Measurements from ENCODE around the gene HLA-DQB1. TPM values are rescaled to one million over a fixed set of nuclear protein-coding genes. Genes with fewer than 3 reads are reported as not detected.

Gene HLA-DQB1
- total RNA-seq, 2 experiments from 2014 or later, result 21.5 to 21.7 TPM

GRCh38 chr6:32621372-32621771 lies 45.1 kb downstream of the HLA-DQB1 start:
- peaks cover 0 to 8% of the 10 kb centered on the region in 2 experiments for H3K9me3 ChIP-seq (ENCODE audit: control insufficient read depth in 1 of 2, insufficient read depth in 1 of 2, low read length in 2 of 2)
- ChIA-PET CTCF (interaction anchor here (2.2 kb wide), 1 partner anchor 71 kb away, joined by 14 read pairs; no protein-coding TSS in a partner anchor), POLR2A (interaction anchor here (0.8 to 1.0 kb wide), 2 partner anchors 11 to 351 kb away, joined by 3 read pairs; no protein-coding TSS in a partner anchor)
- TF ChIP-seq, protein P1, sequence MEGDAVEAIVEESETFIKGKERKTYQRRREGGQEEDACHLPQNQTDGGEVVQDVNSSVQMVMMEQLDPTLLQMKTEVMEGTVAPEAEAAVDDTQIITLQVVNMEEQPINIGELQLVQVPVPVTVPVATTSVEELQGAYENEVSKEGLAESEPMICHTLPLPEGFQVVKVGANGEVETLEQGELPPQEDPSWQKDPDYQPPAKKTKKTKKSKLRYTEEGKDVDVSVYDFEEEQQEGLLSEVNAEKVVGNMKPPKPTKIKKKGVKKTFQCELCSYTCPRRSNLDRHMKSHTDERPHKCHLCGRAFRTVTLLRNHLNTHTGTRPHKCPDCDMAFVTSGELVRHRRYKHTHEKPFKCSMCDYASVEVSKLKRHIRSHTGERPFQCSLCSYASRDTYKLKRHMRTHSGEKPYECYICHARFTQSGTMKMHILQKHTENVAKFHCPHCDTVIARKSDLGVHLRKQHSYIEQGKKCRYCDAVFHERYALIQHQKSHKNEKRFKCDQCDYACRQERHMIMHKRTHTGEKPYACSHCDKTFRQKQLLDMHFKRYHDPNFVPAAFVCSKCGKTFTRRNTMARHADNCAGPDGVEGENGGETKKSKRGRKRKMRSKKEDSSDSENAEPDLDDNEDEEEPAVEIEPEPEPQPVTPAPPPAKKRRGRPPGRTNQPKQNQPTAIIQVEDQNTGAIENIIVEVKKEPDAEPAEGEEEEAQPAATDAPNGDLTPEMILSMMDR (IDR thresholded peaks at IDR 0.05), result no peak
- H3K36me3 Mint-ChIP-seq (ENCODE audit: low read depth), result no peaks in the 10 kb centered on the region
- peaks cover 46% of the 10 kb centered on the region for H3K4me1 Mint-ChIP-seq (ENCODE audit: low read depth)
- H3K27ac Mint-ChIP-seq, result peak overlapping the region; percentile 91
- H3K27ac ChIP-seq (ENCODE audit: low read depth in 1 of 2, low read length in 2 of 2), result no peak overlapping the region
- no peaks in the 10 kb centered on the region for H3K27me3 ChIP-seq (ENCODE audit: control insufficient read depth in 1 of 2, insufficient read depth in 2 of 2, low read length in 2 of 2)
- no peak overlapping the region for H3K4me3 Mint-ChIP-seq
- intact Hi-C loops (cut with DNase I, micrococcal nuclease), result loop anchor here (5.0 kb wide), 2 partner anchors 204 to 246 kb away; no protein-coding TSS in a partner anchor
- H3K9me3 Mint-ChIP-seq, result no peaks in the 10 kb centered on the region
- H3K4me3 ChIP-seq (ENCODE audit: low read length), result no peak overlapping the region
- no peaks in the 10 kb centered on the region for H3K36me3 ChIP-seq (ENCODE audit: insufficient read depth, low read length)
- no peak for ATAC-seq (ENCODE audit: poor library complexity)
- no peaks in the 10 kb centered on the region for H3K27me3 Mint-ChIP-seq
- no peak for DNase-seq
- peaks cover 23% of the 10 kb centered on the region for H3K4me1 ChIP-seq (ENCODE audit: insufficient read depth, low read length)

DNA sequence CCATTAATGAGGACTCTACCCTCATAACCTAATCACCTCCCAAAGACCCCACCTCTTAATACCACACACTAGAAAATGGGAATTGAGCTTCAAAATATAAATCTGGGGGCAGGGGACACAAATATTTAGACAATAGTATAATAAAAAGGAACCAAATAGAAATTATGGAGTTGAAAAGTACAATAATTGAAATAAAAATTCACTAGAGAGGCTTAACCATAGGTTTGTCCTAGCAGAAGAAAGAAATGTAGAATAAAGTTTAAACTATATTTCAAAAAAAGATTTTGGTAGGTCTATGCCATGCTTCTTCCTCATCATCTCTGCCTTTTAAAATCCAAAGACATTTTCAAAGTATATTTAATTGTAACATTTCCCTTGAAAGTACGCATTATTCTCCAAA lies 48.7 kb downstream of the HLA-DQB1 start:
- ChIA-PET POLR2A (no interaction called here), CTCF (no interaction called here)
- H3K4me1 Mint-ChIP-seq (ENCODE audit: low read depth), result peaks cover 18% of the 10 kb centered on the region
- ATAC-seq (ENCODE audit: poor library complexity) (no peak), DNase-seq (no peak)
- H3K9me3 Mint-ChIP-seq, result no peaks in the 10 kb centered on the region
- Histone ChIP-seq H3K36me3 (ENCODE audit: insufficient read depth, low read length) (no peaks in the 10 kb centered on the region), H3K27me3 (ENCODE audit: control insufficient read depth in 1 of 2, insufficient read depth in 2 of 2, low read length in 2 of 2) (no peaks in the 10 kb centered on the region), H3K4me1 (ENCODE audit: insufficient read depth, low read length) (peaks cover 11% of the 10 kb centered on the region), H3K27ac (ENCODE audit: low read depth in 1 of 2, low read length in 2 of 2) (no peak overlapping the region), H3K9me3 (ENCODE audit: control insufficient read depth in 1 of 2, insufficient read depth in 1 of 2, low read length in 2 of 2) (peaks cover 0 to 8% of the 10 kb centered on the region in 2 experiments), H3K4me3 (ENCODE audit: low read length) (no peak overlapping the region)
- TF ChIP-seq, protein P1 (IDR thresholded peaks at IDR 0.05), result no peak
- intact Hi-C loops (cut with DNase I, micrococcal nuclease), result no loop called here
- H3K27ac Mint-ChIP-seq, result no peak overlapping the region
- no peaks in the 10 kb centered on the region for H3K27me3 Mint-ChIP-seq
- H3K36me3 Mint-ChIP-seq (ENCODE audit: low read depth), result no peaks in the 10 kb centered on the region
- no peak overlapping the region for H3K4me3 Mint-ChIP-seq

DNA sequence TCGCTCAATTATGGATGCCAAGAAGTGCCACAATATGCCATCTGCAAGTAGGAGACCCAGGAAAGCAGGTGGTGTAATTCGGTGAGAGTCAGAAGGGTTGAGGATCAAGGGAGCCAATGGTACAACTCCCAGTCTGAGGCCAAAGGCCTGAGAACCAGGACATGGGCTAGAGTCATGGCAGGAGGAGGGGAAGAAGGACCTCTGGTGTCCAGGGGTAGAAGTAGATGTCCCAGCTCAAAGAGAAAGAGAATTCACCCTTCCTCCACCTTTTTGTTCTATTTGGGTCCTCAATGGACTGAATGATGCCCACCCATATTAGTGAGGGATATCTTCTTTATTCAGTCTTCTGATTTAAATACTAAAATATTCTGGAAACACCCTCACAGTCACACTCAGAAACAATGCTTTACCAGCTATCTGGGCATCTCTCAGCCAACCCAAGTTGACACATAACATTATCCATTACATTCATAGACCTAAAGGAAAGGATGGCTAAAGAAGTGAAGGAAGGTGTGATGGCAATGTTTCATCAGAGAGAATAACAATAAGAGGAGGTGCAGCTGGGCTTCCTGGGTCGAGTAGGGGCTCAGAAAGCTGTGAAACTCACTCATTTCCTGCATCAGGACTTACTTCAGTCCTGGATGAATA lies 50.4 kb downstream of the HLA-DQB1 start:
- Mint-ChIP-seq H3K9me3 (no peaks in the 10 kb centered on the region), H3K27me3 (no peaks in the 10 kb centered on the region), H3K4me3 (no peak overlapping the region), H3K27ac (no peak overlapping the region), H3K36me3 (ENCODE audit: low read depth) (no peaks in the 10 kb centered on the region), H3K4me1 (ENCODE audit: low read depth) (peaks cover 3% of the 10 kb centered on the region)
- H3K9me3 ChIP-seq (ENCODE audit: control insufficient read depth in 1 of 2, insufficient read depth in 1 of 2, low read length in 2 of 2), result peaks cover 0 to 8% of the 10 kb centered on the region in 2 experiments
- no peak overlapping the region for H3K4me3 ChIP-seq (ENCODE audit: low read length)
- no peaks in the 10 kb centered on the region for H3K36me3 ChIP-seq (ENCODE audit: insufficient read depth, low read length)
- CTCF ChIA-PET, result no interaction called here
- H3K27me3 ChIP-seq (ENCODE audit: control insufficient read depth in 1 of 2, insufficient read depth in 2 of 2, low read length in 2 of 2), result no peaks in the 10 kb centered on the region
- POLR2A ChIA-PET, result no interaction called here
- ATAC-seq (ENCODE audit: poor library complexity) (no peak), DNase-seq (no peak)
- no peaks in the 10 kb centered on the region for H3K4me1 ChIP-seq (ENCODE audit: insufficient read depth, low read length)
- H3K27ac ChIP-seq (ENCODE audit: low read depth in 1 of 2, low read length in 2 of 2), result no peak overlapping the region
- TF ChIP-seq, protein P1 (IDR thresholded peaks at IDR 0.05), result no peak
- intact Hi-C loops (cut with DNase I, micrococcal nuclease), result no loop called here

All from CD4-positive, alpha-beta T cell (primary cell).